ENCODE measurements around the gene ACP3. TPM values are rescaled to one million over a fixed set of nuclear protein-coding genes. Genes with fewer than 3 reads are reported as not detected.

The ACP3 gene
- total RNA-seq, 1 donor from 2014 or later, result not detected

- Histone ChIP-seq H3K36me3 (ENCODE audit: insufficient read depth, low read length) (no peaks in the 10 kb centered on the region), H3K9me3 (ENCODE audit: insufficient read depth, low read depth, low read length) (no peaks in the 10 kb centered on the region), H3K27me3 (ENCODE audit: insufficient read depth, low read length) (no peaks in the 10 kb centered on the region), H4K20me1 (ENCODE audit: insufficient read depth, low read length) (no peaks in the 10 kb centered on the region), H3K27ac (ENCODE audit: low read depth, low read length) (no peak overlapping the region), H3K4me3 (ENCODE audit: insufficient read depth, low read depth, low read length) (no peak overlapping the region), H3K4me1 (ENCODE audit: insufficient read depth, low read length) (no peaks in the 10 kb centered on the region), H2AFZ (ENCODE audit: low read depth, low read length) (no peak overlapping the region), H3K9ac (ENCODE audit: low read length) (no peak overlapping the region), H3K4me2 (ENCODE audit: low read length) (no peak overlapping the region), H3K79me2 (ENCODE audit: insufficient read depth, low read length) (no peaks in the 10 kb centered on the region)
- Mint-ChIP-seq H3K4me3 (ENCODE audit: unreplicated experiment) (no peak overlapping the region), H3K4me1 (ENCODE audit: low read depth, unreplicated experiment) (peaks cover 19% of the 10 kb centered on the region), H3K27ac (ENCODE audit: unreplicated experiment) (no peak overlapping the region), H3K36me3 (ENCODE audit: low read depth, unreplicated experiment) (no peaks in the 10 kb centered on the region), H3K9me3 (ENCODE audit: unreplicated experiment) (peaks cover 8% of the 10 kb centered on the region), H3K27me3 (ENCODE audit: low read depth, unreplicated experiment) (peaks cover 3% of the 10 kb centered on the region)
- TF ChIP-seq CTCF (IDR thresholded peaks at IDR 0.05; ENCODE audit: insufficient read depth, low read depth, low read length), result no peak
- no peak for TF ChIP-seq EZH2 (IDR thresholded peaks at IDR 0.05; ENCODE audit: insufficient read depth, low read length)
- FAIRE-seq (no peak), DNase-seq (ENCODE audit: low read depth) (no peak)
These were observed 31.2 kb upstream of the ACP3 start for GRCh38 chr3:132286035-132286434.

- no peak overlapping the region for H2AFZ ChIP-seq (ENCODE audit: low read depth, low read length)
- H3K79me2 ChIP-seq (ENCODE audit: insufficient read depth, low read length), result no peaks in the 10 kb centered on the region
- no peaks in the 10 kb centered on the region for H3K4me1 ChIP-seq (ENCODE audit: insufficient read depth, low read length)
- no peak overlapping the region for H3K4me3 ChIP-seq (ENCODE audit: insufficient read depth, low read depth, low read length)
- H3K9me3 ChIP-seq (ENCODE audit: insufficient read depth, low read depth, low read length), result no peaks in the 10 kb centered on the region
- no peaks in the 10 kb centered on the region for H3K36me3 ChIP-seq (ENCODE audit: insufficient read depth, low read length)
- H3K27ac Mint-ChIP-seq (ENCODE audit: unreplicated experiment), result no peak overlapping the region
- H4K20me1 ChIP-seq (ENCODE audit: insufficient read depth, low read length), result no peaks in the 10 kb centered on the region
- H3K36me3 Mint-ChIP-seq (ENCODE audit: low read depth, unreplicated experiment), result no peaks in the 10 kb centered on the region
- no peak overlapping the region for H3K9ac ChIP-seq (ENCODE audit: low read length)
- H3K4me3 Mint-ChIP-seq (ENCODE audit: unreplicated experiment), result no peak overlapping the region
- no peak overlapping the region for H3K4me2 ChIP-seq (ENCODE audit: low read length)
- H3K4me1 Mint-ChIP-seq (ENCODE audit: low read depth, unreplicated experiment), result peaks cover 17% of the 10 kb centered on the region
- H3K27ac ChIP-seq (ENCODE audit: low read depth, low read length), result no peak overlapping the region
- H3K27me3 ChIP-seq (ENCODE audit: insufficient read depth, low read length), result no peaks in the 10 kb centered on the region
- no peak for FAIRE-seq
- no peak for DNase-seq (ENCODE audit: low read depth)
- peaks cover 3% of the 10 kb centered on the region for H3K27me3 Mint-ChIP-seq (ENCODE audit: low read depth, unreplicated experiment)
- TF ChIP-seq CTCF (IDR thresholded peaks at IDR 0.05; ENCODE audit: insufficient read depth, low read depth, low read length) (no peak), EZH2 (IDR thresholded peaks at IDR 0.05; ENCODE audit: insufficient read depth, low read length) (no peak)
- H3K9me3 Mint-ChIP-seq (ENCODE audit: unreplicated experiment), result peaks cover 8% of the 10 kb centered on the region
These were observed 28.9 kb upstream of the ACP3 start for GRCh38 chr3:132288357-132288756.

- no peaks in the 10 kb centered on the region for H3K36me3 ChIP-seq (ENCODE audit: insufficient read depth, low read length)
- no peaks in the 10 kb centered on the region for H3K4me1 ChIP-seq (ENCODE audit: insufficient read depth, low read length)
- no peak overlapping the region for H2AFZ ChIP-seq (ENCODE audit: low read depth, low read length)
- TF ChIP-seq EZH2 (IDR thresholded peaks at IDR 0.05; ENCODE audit: insufficient read depth, low read length) (no peak), CTCF (IDR thresholded peaks at IDR 0.05; ENCODE audit: insufficient read depth, low read depth, low read length) (no peak)
- DNase-seq (ENCODE audit: low read depth) (no peak), FAIRE-seq (no peak)
- Mint-ChIP-seq H3K36me3 (ENCODE audit: low read depth, unreplicated experiment) (no peaks in the 10 kb centered on the region), H3K27me3 (ENCODE audit: low read depth, unreplicated experiment) (peaks cover 3% of the 10 kb centered on the region), H3K9me3 (ENCODE audit: unreplicated experiment) (peaks cover 6% of the 10 kb centered on the region), H3K4me3 (ENCODE audit: unreplicated experiment) (no peak overlapping the region), H3K4me1 (ENCODE audit: low read depth, unreplicated experiment) (peaks cover 9% of the 10 kb centered on the region), H3K27ac (ENCODE audit: unreplicated experiment) (no peak overlapping the region)
- no peak overlapping the region for H3K4me3 ChIP-seq (ENCODE audit: insufficient read depth, low read depth, low read length)
- no peaks in the 10 kb centered on the region for H4K20me1 ChIP-seq (ENCODE audit: insufficient read depth, low read length)
- H3K9me3 ChIP-seq (ENCODE audit: insufficient read depth, low read depth, low read length), result no peaks in the 10 kb centered on the region
- H3K27me3 ChIP-seq (ENCODE audit: insufficient read depth, low read length), result no peaks in the 10 kb centered on the region
- no peak overlapping the region for H3K9ac ChIP-seq (ENCODE audit: low read length)
- no peak overlapping the region for H3K27ac ChIP-seq (ENCODE audit: low read depth, low read length)
- H3K4me2 ChIP-seq (ENCODE audit: low read length), result no peak overlapping the region
- no peaks in the 10 kb centered on the region for H3K79me2 ChIP-seq (ENCODE audit: insufficient read depth, low read length)
These were observed 27.9 kb upstream of the ACP3 start for GRCh38 chr3:132289316-132289715.
